GM23338 (cell line): ENCODE data around the gene HSPB8.

ENCODE experiments used
- CREB1 ChIP-seq: fragments of 250-450 bp; sonication (Bioruptor Pico); IDR thresholded peaks from 2 replicates; pipeline ENCODE4 v1.5.0; 2020; ENCODE audit warnings: low read depth, mild to moderate bottlenecking, moderate library complexity
- EZH2 ChIP-seq: fragments of 200-600 bp; sonication (generic); IDR thresholded peaks from one replicate; pipeline ENCODE4 v1.8.0; 2017; ENCODE audit warnings: antibody characterized with exemption, mild to moderate bottlenecking, low read depth; ENCODE audit not compliant: unreplicated experiment
- EZH2phosphoT487 ChIP-seq: fragments of 200-600 bp; sonication (generic); IDR thresholded peaks from one replicate; pipeline ENCODE4 v1.8.1; 2018; ENCODE audit warnings: antibody characterized with exemption; ENCODE audit not compliant: unreplicated experiment
- NANOG ChIP-seq: IDR thresholded peaks from 2 replicates; pipeline ENCODE4 v1.6.1; 2016; ENCODE audit warnings: antibody characterized with exemption, borderline replicate concordance
- ZNF114 ChIP-seq: fragments of 250-450 bp; sonication (Bioruptor Pico); IDR thresholded peaks from 2 replicates; pipeline ENCODE4 v1.5.0; 2020; ENCODE audit warnings: mild to moderate bottlenecking, moderate library complexity
- TF ChIP-seq, protein P1 (sequence below), 2 experiments: fragments of 200-600 bp in 1 of 2; sonication (generic) in 1 of 2; conservative IDR thresholded peaks; 2 replicates each; pipeline versions ENCODE4 v1.5.1 to v1.6.1; 2016 to 2017; ENCODE audit warnings: antibody characterized with exemption in 2 of 2, low read depth in 2 of 2, mild to moderate bottlenecking in 2 of 2, moderate library complexity in 1 of 2

DNA sequence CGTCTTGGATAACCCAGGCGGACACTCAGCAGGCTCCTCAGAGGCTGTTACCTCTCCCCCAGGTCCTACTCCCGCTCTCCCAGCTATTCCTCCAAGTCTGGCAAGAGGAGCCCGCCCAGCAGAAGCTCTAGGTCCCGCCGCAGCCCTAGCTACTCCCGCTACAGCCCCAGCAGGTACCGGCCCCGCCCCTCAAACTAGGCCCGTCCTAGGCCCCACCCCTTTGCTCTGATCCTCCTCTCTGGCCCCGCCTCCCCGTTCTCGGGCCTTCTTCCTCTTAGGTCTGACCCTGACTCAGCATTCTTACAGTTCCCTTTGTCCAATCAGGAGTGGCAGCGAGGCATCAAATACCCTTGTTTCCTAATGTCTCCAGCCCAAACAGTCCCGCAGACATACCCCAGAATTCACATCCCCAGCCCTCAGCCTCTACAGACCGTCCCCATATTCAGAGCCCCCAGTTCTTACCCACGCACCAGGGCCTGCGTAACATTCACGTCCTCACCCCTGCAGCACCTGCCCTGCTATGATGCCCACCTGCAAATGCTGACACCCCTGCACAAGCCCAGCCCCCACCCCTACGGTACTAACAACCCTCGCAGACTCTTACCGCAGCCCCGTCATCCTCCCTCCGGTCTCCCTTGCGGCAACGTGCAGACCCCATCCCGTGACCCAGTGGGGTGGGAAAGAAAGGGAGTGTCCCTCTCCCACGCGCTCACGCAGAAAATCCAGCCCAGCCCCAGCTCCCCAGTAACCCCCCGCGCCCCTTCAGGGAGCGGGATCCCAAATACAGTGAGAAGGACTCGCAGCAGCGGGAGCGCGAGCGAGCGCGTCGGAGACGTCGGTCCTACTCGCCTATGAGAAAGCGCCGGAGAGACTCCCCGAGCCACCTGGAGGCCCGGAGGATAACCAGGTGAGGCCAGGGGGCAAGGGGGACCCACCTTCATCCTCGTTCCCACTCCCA lies 25.0 kb upstream of the HSPB8 start:
- TF ChIP-seq, protein P1, sequence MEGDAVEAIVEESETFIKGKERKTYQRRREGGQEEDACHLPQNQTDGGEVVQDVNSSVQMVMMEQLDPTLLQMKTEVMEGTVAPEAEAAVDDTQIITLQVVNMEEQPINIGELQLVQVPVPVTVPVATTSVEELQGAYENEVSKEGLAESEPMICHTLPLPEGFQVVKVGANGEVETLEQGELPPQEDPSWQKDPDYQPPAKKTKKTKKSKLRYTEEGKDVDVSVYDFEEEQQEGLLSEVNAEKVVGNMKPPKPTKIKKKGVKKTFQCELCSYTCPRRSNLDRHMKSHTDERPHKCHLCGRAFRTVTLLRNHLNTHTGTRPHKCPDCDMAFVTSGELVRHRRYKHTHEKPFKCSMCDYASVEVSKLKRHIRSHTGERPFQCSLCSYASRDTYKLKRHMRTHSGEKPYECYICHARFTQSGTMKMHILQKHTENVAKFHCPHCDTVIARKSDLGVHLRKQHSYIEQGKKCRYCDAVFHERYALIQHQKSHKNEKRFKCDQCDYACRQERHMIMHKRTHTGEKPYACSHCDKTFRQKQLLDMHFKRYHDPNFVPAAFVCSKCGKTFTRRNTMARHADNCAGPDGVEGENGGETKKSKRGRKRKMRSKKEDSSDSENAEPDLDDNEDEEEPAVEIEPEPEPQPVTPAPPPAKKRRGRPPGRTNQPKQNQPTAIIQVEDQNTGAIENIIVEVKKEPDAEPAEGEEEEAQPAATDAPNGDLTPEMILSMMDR (conservative IDR thresholded peaks at IDR 0.05; ENCODE audit: low read depth in 2 of 2) = no peak
- TF ChIP-seq EZH2phosphoT487 (no peak), EZH2 (no peak), CREB1 (CRISPR knock-in tag) (peak; percentile 2), ZNF114 (CRISPR knock-in tag) (no peak), NANOG (no peak)
